ENCODE data around the gene OR11H7.

DNA sequence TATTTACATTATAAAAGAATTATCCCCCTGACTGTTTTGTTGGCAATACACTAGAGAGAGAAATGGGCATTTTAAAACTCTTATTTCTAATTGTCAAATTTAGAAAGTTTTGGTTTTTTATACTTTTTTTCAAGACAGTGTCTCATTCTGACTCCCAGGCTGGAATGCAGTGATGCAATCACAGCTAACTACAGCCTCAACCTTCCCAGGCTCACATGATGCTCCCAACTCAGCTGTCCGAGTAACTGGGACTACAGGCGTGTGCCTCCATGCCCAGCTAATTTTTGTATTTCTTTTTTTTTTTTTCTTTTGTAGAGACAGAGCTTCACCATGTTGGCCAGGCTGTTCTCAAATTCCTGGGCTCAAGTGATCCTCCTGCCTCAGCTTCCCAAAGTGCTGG lies 13.6 kb upstream of the OR11H7 start:
- TF ChIP-seq, protein P1, sequence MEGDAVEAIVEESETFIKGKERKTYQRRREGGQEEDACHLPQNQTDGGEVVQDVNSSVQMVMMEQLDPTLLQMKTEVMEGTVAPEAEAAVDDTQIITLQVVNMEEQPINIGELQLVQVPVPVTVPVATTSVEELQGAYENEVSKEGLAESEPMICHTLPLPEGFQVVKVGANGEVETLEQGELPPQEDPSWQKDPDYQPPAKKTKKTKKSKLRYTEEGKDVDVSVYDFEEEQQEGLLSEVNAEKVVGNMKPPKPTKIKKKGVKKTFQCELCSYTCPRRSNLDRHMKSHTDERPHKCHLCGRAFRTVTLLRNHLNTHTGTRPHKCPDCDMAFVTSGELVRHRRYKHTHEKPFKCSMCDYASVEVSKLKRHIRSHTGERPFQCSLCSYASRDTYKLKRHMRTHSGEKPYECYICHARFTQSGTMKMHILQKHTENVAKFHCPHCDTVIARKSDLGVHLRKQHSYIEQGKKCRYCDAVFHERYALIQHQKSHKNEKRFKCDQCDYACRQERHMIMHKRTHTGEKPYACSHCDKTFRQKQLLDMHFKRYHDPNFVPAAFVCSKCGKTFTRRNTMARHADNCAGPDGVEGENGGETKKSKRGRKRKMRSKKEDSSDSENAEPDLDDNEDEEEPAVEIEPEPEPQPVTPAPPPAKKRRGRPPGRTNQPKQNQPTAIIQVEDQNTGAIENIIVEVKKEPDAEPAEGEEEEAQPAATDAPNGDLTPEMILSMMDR (IDR thresholded peaks at IDR 0.05; ENCODE audit: low read depth, low read length): no peak
- no peak for TF ChIP-seq MYC (IDR thresholded peaks at IDR 0.05; ENCODE audit: low read depth, low read length)
- TF ChIP-seq POLR2A (IDR thresholded peaks at IDR 0.05; ENCODE audit: extremely low read depth, insufficient read length): no peak

All from NB4 (cell line).